IPS DF 4.7 (cell line): ENCODE data around the gene FNDC4.

Experiments
- DNase-seq: peaks from one replicate; pipeline ENCODE4 v3.0.0-alpha.2; 2013; ENCODE audit warnings: low spot score; ENCODE audit errors: extremely low read depth

FNDC4 gene

GRCh38 chr2:27494284-27494943, 586 bp downstream of the FNDC4 start:
- DNase-seq: no peak

GRCh38 chr2:27493948-27494283, 1.1 kb downstream of the FNDC4 start:
- DNase-seq: no peak

- no peak for DNase-seq
Observed at GRCh38 chr2:27492557-27492956, 2.4 kb downstream of the FNDC4 start.

- DNase-seq: peak; percentile 96
Observed at GRCh38 chr2:27489498-27490397, 5.3 kb downstream of the FNDC4 start, which contains the start of gene IFT172. Gene IFT172 (minus strand): TSS chr2:27489743. CDS start chr2:27489653, 90 bp downstream.

- DNase-seq: no peak
Observed at GRCh38 chr2:27489118-27489497, 5.9 kb downstream of the FNDC4 start.

GRCh38 chr2:27485496-27485895, 9.5 kb downstream of the FNDC4 start:
- no peak for DNase-seq

- no peak for DNase-seq
Observed at GRCh38 chr2:27471961-27472360, 23.0 kb downstream of the FNDC4 start.

GRCh38 chr2:27464443-27464842, 30.6 kb downstream of the FNDC4 start:
- no peak for DNase-seq

GRCh38 chr2:27461118-27461517, 33.9 kb downstream of the FNDC4 start:
- no peak for DNase-seq

- no peak for DNase-seq
Observed at GRCh38 chr2:27453968-27454367, 41.0 kb downstream of the FNDC4 start.

- no peak for DNase-seq
Observed at GRCh38 chr2:27451095-27451494, 43.9 kb downstream of the FNDC4 start.

- no peak for DNase-seq
Observed at GRCh38 chr2:27448381-27448780, 46.6 kb downstream of the FNDC4 start.

GRCh38 chr2:27446057-27446456, 48.9 kb downstream of the FNDC4 start:
- DNase-seq: no peak

GRCh38 chr2:27445615-27446014, 49.4 kb downstream of the FNDC4 start:
- DNase-seq: no peak

GRCh38 chr2:27445155-27445554, 49.8 kb downstream of the FNDC4 start:
- DNase-seq: no peak

- DNase-seq: no peak
Observed at GRCh38 chr2:27442920-27443282, 52.1 kb downstream of the FNDC4 start.

- no peak for DNase-seq
Observed at GRCh38 chr2:27441958-27442919, 52.8 kb downstream of the FNDC4 start, which contains the start of gene KRTCAP3. Gene KRTCAP3 (plus strand): TSS chr2:27442381. CDS start chr2:27442413, 32 bp downstream.
